MM.1S (cell line): ENCODE data around the gene GALNT9.

ENCODE experiments used
- DNase-seq: peaks from one replicate; pipeline ENCODE4 v3.0.0-alpha.2; 2015
- H2AFZ ChIP-seq: fragments of 300-600 bp; sonication (generic); 2 replicates; pipeline ENCODE4 v1.6.0; 2016; ENCODE audit warnings: antibody characterized with exemption, low read length
- H3F3A ChIP-seq: fragments of 300-600 bp; sonication (generic); 2 replicates; pipeline ENCODE4 v1.6.1; 2016; ENCODE audit warnings: mild to moderate bottlenecking, antibody characterized with exemption, low read length, moderate library complexity, mixed read lengths; ENCODE audit not compliant: insufficient read depth
- H3K27ac ChIP-seq: fragments of 300-600 bp; sonication (generic); 2 replicates; pipeline ENCODE4 v1.5.1; 2016; ENCODE audit warnings: mild to moderate bottlenecking, low read length
- H3K27me3 ChIP-seq: fragments of 300-600 bp; sonication (generic); replicated peaks from 2 replicates; pipeline ENCODE4 v1.6.0; 2016; ENCODE audit warnings: low read length; ENCODE audit not compliant: insufficient read depth
- H3K36me3 ChIP-seq: fragments of 300-600 bp; sonication (generic); replicated peaks from 2 replicates; pipeline ENCODE4 v1.6.1; 2016; ENCODE audit warnings: mild to moderate bottlenecking, low read length, mixed read lengths; ENCODE audit not compliant: insufficient read depth
- H3K4me1 ChIP-seq: fragments of 300-600 bp; sonication (generic); 2 replicates; pipeline ENCODE4 v1.6.1; 2016; ENCODE audit warnings: low read length, mixed read lengths
- H3K4me2 ChIP-seq: fragments of 300-600 bp; sonication (generic); 2 replicates; pipeline ENCODE4 v1.6.0; 2016; ENCODE audit warnings: low read depth, low read length
- H3K4me3 ChIP-seq: fragments of 300-600 bp; sonication (generic); 2 replicates; pipeline ENCODE4 v1.5.1; 2016; ENCODE audit warnings: low read length, mixed read lengths
- H3K79me2 ChIP-seq: fragments of 300-600 bp; sonication (generic); 2 replicates; pipeline ENCODE4 v1.6.1; 2016; ENCODE audit warnings: mixed run types, low read length, mixed read lengths
- H3K9ac ChIP-seq: fragments of 300-600 bp; sonication (generic); 2 replicates; pipeline ENCODE4 v1.6.1; 2016; ENCODE audit warnings: low read length, mixed read lengths
- H3K9me2 ChIP-seq: fragments of 300-600 bp; sonication (generic); replicated peaks from 2 replicates; pipeline ENCODE4 v1.6.1; 2016; ENCODE audit warnings: mild to moderate bottlenecking, low read length, mixed read lengths; ENCODE audit not compliant: insufficient read depth
- H3K9me3 ChIP-seq: fragments of 300-600 bp; sonication (generic); replicated peaks from 2 replicates; pipeline ENCODE4 v1.6.1; 2016; ENCODE audit warnings: mild to moderate bottlenecking, low read length, mixed read lengths; ENCODE audit not compliant: insufficient read depth
- H4K20me1 ChIP-seq: fragments of 300-600 bp; sonication (generic); 2 replicates; pipeline ENCODE4 v1.6.1; 2016; ENCODE audit warnings: mild to moderate bottlenecking, low read length, moderate library complexity, mixed read lengths; ENCODE audit not compliant: insufficient read depth
- EZH2 ChIP-seq: fragments of 300-600 bp; sonication (generic); optimal IDR thresholded peaks from 2 replicates; pipeline ENCODE3; 2017; ENCODE audit warnings: low read depth, mild to moderate bottlenecking, antibody characterized with exemption, low read length, mixed read lengths
- EZH2phosphoT487 ChIP-seq: fragments of 300-600 bp; sonication (generic); IDR thresholded peaks from 2 replicates; pipeline ENCODE4 v1.6.1; 2018; ENCODE audit warnings: antibody characterized with exemption, low read length
- TF ChIP-seq, protein P1 (sequence below): fragments of 300-600 bp; sonication (generic); IDR thresholded peaks from 2 replicates; pipeline ENCODE4 v1.5.1; 2016; ENCODE audit warnings: antibody characterized with exemption, low read length, mixed read lengths

GALNT9 gene

GRCh38 chr12:132257955-132258490 lies 71.4 kb downstream of the GALNT9 start:
- DNase-seq = no peak
- no peaks in the 10 kb centered on the region for H4K20me1 ChIP-seq
- TF ChIP-seq, protein P1, sequence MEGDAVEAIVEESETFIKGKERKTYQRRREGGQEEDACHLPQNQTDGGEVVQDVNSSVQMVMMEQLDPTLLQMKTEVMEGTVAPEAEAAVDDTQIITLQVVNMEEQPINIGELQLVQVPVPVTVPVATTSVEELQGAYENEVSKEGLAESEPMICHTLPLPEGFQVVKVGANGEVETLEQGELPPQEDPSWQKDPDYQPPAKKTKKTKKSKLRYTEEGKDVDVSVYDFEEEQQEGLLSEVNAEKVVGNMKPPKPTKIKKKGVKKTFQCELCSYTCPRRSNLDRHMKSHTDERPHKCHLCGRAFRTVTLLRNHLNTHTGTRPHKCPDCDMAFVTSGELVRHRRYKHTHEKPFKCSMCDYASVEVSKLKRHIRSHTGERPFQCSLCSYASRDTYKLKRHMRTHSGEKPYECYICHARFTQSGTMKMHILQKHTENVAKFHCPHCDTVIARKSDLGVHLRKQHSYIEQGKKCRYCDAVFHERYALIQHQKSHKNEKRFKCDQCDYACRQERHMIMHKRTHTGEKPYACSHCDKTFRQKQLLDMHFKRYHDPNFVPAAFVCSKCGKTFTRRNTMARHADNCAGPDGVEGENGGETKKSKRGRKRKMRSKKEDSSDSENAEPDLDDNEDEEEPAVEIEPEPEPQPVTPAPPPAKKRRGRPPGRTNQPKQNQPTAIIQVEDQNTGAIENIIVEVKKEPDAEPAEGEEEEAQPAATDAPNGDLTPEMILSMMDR = no peak
- TF ChIP-seq EZH2phosphoT487 = no peak
- no peak for TF ChIP-seq EZH2
- H3K4me3 ChIP-seq = no peak overlapping the region
- no peaks in the 10 kb centered on the region for H3K36me3 ChIP-seq
- no peaks in the 10 kb centered on the region for H3K9me3 ChIP-seq
- H3F3A ChIP-seq = no peaks in the 10 kb centered on the region
- no peaks in the 10 kb centered on the region for H3K9me2 ChIP-seq
- no peak overlapping the region for H3K9ac ChIP-seq
- H3K79me2 ChIP-seq = no peaks in the 10 kb centered on the region
- no peak overlapping the region for H3K27ac ChIP-seq
- H3K4me1 ChIP-seq = no peaks in the 10 kb centered on the region
- no peak overlapping the region for H3K4me2 ChIP-seq
- no peak overlapping the region for H2AFZ ChIP-seq
- H3K27me3 ChIP-seq = no peaks in the 10 kb centered on the region; the same call in 1 of the 2 replicates

DNA sequence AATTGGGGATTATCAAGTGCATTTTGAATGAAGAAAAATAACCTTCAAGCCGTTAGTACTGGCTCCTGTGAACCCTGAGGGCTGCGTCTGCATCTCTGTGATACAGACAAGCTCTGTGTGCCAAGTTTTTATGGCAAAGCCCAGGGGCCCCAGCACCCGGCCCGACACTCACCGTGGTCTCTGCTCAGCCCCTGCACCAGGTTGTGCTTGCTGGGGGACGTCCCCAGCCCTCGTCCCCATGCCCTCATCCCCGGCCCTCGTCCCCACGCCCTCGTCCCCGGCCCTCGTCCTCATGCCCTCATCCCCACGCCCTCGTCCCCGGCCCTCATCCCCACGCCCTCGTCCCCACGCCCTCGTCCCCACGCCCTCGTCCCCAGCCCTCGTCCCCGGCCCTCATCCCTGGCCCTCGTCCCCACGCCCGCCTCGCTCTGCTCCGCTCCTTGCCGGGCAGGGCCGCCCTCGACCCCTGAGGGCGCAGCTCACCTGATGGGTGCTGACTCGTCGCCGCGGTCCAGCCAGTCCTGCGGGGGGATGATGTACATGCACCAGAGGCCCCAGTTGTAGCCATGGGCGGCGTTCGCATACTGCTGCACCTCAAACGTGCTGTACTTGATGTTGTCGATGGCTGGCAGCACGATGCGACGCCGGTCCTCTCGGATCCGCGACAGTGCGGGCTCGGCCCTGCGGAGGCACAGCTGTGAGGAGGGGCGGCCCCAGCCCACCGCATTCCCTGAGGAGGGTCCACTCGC lies 72.0 kb downstream of the GALNT9 start:
- no peak overlapping the region for H3K27ac ChIP-seq
- no peak overlapping the region for H2AFZ ChIP-seq
- no peaks in the 10 kb centered on the region for H3K9me3 ChIP-seq
- H3K9ac ChIP-seq = no peak overlapping the region
- no peaks in the 10 kb centered on the region for H3K9me2 ChIP-seq
- no peak for DNase-seq
- H3K4me3 ChIP-seq = no peak overlapping the region
- H3K4me2 ChIP-seq = no peak overlapping the region
- H3F3A ChIP-seq = no peaks in the 10 kb centered on the region
- no peaks in the 10 kb centered on the region for H4K20me1 ChIP-seq
- H3K36me3 ChIP-seq = no peaks in the 10 kb centered on the region
- no peaks in the 10 kb centered on the region for H3K4me1 ChIP-seq
- H3K27me3 ChIP-seq = no peaks in the 10 kb centered on the region; the same call in 1 of the 2 replicates
- TF ChIP-seq EZH2phosphoT487 (no peak), EZH2 (no peak)
- TF ChIP-seq, protein P1 = no peak
- H3K79me2 ChIP-seq = no peaks in the 10 kb centered on the region

DNA sequence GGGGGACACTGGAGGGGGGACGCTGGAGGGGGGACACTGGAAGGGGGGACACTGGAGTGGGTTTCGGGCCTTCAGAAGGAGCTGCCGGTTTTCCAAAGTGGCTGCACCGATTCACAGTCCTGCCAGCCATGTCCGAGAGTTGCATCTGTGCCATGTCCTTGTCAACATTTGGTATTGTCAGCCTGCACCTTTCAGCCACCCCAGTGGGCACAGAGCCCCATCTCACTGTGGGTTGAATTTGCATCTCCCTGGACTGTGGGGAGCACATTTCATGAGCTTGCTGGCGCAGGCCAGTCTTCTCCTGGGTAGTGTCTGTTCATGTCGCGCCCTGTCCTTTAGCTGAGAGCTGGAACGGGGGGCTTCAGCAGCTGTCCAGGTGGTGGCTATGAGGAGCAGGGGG lies 72.7 kb downstream of the GALNT9 start:
- Histone ChIP-seq H3K4me1 (no peaks in the 10 kb centered on the region), H3K36me3 (no peaks in the 10 kb centered on the region), H3K4me2 (no peak overlapping the region), H4K20me1 (no peaks in the 10 kb centered on the region), H3K27me3 (peaks cover 5% of the 10 kb centered on the region; the same call in 1 of the 2 replicates), H3K9ac (no peak overlapping the region), H3K9me2 (no peaks in the 10 kb centered on the region), H2AFZ (no peak overlapping the region), H3K9me3 (no peaks in the 10 kb centered on the region), H3K79me2 (no peaks in the 10 kb centered on the region), H3K27ac (no peak overlapping the region), H3K4me3 (no peak overlapping the region), H3F3A (no peaks in the 10 kb centered on the region)
- TF ChIP-seq EZH2phosphoT487 (no peak), EZH2 (no peak)
- TF ChIP-seq, protein P1 = no peak
- no peak for DNase-seq
